ENCODE results near the gene EPGN. TPM values are rescaled to one million over a fixed set of nuclear protein-coding genes. Genes with fewer than 3 reads are reported as not detected.
A peak's percentile ranks its signal among the peaks of the same experiment; 100 is the strongest.

Gene EPGN
- total RNA-seq, 2 donors from 2014 or later = 2.6 TPM; not detected in 1

DNA sequence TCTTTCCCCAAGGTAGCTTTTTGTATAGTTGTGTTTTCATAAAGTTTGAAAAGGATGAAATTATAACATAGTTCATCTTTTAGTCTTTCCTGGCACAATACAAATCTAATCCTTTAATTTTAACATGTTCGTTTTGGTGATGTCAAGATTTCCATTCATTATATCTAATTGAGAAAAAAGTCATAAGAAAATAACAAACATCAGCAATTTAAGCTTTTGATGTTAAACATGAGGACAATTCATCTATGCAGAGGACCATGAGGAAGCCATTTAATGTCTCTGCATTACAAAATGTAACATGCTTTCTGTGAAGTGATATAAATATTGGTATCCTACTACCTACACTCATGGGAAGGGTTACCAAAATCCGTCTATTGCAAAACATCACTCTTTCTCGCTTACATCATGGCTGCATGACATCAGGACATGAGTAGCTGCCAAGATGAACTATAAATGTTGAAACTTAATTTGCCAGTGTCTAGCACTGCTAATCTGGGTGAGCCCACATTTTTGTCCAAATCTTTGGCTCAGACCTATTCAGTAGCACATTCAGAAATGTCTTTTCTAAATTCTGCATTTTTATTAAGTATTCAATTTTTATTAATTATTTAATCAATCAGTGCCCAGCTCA lies 9.5 kb downstream of the EPGN start:
- H3K9me3 Mint-ChIP-seq = no peaks in the 10 kb centered on the region
- no peak for ATAC-seq
- H3K27me3 Mint-ChIP-seq = peaks cover 8% of the 10 kb centered on the region in 2 donors
- peaks cover 0 to 5% of the 10 kb centered on the region in 2 donors for H3K4me1 Mint-ChIP-seq (ENCODE audit: low read depth in 2 of 2)
- no peak overlapping the region for H3K4me3 Mint-ChIP-seq
- H3K36me3 Mint-ChIP-seq = no peaks in the 10 kb centered on the region
- DNase-seq (ENCODE audit: low spot score) = no peak
- H3K27ac Mint-ChIP-seq = no peak overlapping the region

DNA sequence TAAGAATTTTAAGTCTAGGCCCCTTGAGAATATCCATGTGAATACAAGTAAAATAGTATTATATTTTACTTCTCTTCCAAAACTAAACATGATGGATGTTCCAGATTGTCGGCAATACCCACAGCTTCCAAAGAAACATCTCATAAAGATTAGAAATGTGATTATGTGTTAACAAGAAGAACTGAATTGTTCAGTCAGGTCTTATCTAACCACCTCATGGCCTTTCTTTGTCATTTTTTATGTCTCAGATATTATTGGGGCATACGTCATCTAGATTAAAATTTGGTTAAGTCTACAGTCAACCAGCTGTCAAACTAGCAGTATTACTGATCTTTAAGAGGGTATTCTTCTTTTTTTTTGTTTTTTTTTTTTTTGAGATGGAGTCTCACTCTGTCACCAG lies 10.0 kb downstream of the EPGN start:
- Mint-ChIP-seq H3K36me3 (no peaks in the 10 kb centered on the region), H3K4me3 (no peak overlapping the region), H3K9me3 (no peaks in the 10 kb centered on the region), H3K27ac (no peak overlapping the region), H3K4me1 (ENCODE audit: low read depth in 2 of 2) (peaks cover 0 to 5% of the 10 kb centered on the region in 2 donors), H3K27me3 (peaks cover 8% of the 10 kb centered on the region in 2 donors)
- ATAC-seq = no peak
- no peak for DNase-seq (ENCODE audit: low spot score)

DNA sequence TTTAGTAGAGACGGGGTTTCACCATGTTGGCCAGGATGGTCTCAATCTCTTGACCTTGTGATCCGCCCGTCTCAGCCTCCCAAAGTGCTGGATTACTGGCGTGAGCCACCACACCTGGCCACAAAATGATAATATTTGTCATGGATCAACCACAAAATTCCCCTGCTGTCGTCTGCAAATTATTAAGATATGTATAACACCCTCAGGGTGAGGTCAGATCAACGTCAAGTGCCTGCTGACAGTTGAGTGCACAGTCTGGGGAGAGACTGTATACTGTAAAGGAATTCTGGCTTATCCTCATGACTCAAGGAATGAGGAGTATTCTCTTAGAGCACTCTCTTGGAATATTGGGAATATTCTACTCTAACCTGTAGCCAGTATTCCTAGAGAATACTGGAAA lies 11.2 kb downstream of the EPGN start:
- ATAC-seq (no peak), DNase-seq (ENCODE audit: low spot score) (no peak)
- Mint-ChIP-seq H3K9me3 (no peaks in the 10 kb centered on the region), H3K27ac (no peak overlapping the region), H3K4me3 (no peak overlapping the region), H3K36me3 (no peaks in the 10 kb centered on the region), H3K27me3 (peaks cover 8% of the 10 kb centered on the region in 2 donors), H3K4me1 (ENCODE audit: low read depth in 2 of 2) (peaks cover 0 to 5% of the 10 kb centered on the region in 2 donors)

DNA sequence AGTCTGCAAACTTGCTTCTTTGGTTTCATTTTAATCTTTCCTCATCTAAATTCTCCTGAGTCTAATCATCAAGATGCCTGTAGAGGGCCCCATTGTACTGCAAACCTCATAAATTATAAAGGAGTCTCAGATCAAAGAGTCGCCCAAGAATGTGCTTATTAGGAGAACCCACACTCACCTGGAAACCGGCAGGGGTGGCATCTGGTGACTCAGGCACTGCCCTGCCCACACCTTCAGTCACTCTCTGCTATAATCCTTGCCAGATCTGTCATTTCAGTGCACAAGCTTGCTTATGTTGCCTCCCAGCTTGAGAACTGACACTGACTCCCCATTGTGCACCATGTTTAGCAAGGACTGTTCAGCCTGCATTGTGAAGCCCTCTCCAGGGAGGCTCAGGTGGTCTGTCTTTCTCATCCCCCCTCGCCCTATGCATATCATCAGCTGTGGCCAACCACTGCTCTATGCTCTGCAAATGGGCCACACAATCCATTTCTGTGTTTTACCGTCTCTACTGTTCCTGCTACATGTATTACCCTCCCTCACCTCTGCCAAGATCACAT lies 12.4 kb downstream of the EPGN start:
- no peak overlapping the region for H3K4me3 Mint-ChIP-seq
- DNase-seq (ENCODE audit: low spot score) (no peak), ATAC-seq (peak in 1 of 2 donors; percentile 48)
- no peaks in the 10 kb centered on the region for H3K9me3 Mint-ChIP-seq
- H3K27me3 Mint-ChIP-seq = peaks cover 8% of the 10 kb centered on the region in 2 donors
- H3K27ac Mint-ChIP-seq = no peak overlapping the region
- H3K4me1 Mint-ChIP-seq (ENCODE audit: low read depth in 2 of 2) = peaks cover 0 to 5% of the 10 kb centered on the region in 2 donors
- no peaks in the 10 kb centered on the region for H3K36me3 Mint-ChIP-seq

DNA sequence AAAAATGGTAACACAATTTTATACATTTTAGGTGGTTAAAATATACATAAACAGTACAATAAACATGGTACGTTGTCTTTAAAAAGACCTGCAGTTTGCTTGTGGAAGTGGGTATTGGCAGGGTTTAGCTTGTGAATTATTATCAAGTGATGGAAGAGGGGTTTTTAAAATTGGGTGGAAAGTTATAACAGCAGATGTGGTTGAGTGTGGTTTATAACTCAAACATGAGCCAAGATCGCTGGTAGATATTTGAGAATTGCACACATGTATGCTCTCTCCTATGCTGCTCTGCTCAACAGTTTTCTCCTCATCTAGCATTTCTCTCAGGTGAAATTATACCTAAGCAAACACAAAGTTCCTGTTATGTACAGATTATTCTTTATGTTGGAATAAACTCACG lies 14.0 kb downstream of the EPGN start:
- DNase-seq (ENCODE audit: low spot score) (no peak), ATAC-seq (no peak)
- H3K4me1 Mint-ChIP-seq (ENCODE audit: low read depth in 2 of 2) = peaks cover 0 to 5% of the 10 kb centered on the region in 2 donors
- no peak overlapping the region for H3K27ac Mint-ChIP-seq
- H3K9me3 Mint-ChIP-seq = no peaks in the 10 kb centered on the region
- H3K4me3 Mint-ChIP-seq = no peak overlapping the region
- H3K27me3 Mint-ChIP-seq = peaks cover 6 to 8% of the 10 kb centered on the region in 2 donors
- H3K36me3 Mint-ChIP-seq = no peaks in the 10 kb centered on the region

DNA sequence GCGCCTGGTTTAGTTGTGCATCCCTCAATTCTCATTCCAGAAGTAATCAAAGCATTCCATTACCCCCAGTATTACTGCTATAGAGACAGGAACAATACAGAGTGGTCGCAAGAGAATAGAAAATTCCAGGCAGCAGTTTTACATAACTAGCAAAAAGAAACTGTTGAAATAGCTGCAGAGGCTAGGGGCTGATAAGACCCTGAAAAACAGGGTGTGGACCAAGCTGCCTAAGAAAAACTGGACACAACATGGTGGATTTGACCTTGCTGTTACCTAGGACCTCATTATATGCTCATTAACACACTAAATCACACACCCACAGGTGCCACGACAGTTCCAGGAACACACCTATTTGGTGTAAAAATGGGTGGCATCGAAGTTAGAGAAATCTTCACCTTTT lies 15.4 kb downstream of the EPGN start:
- H3K27ac Mint-ChIP-seq = no peak overlapping the region
- no peak overlapping the region for H3K4me3 Mint-ChIP-seq
- H3K27me3 Mint-ChIP-seq = peaks cover 6 to 12% of the 10 kb centered on the region in 2 donors

DNA sequence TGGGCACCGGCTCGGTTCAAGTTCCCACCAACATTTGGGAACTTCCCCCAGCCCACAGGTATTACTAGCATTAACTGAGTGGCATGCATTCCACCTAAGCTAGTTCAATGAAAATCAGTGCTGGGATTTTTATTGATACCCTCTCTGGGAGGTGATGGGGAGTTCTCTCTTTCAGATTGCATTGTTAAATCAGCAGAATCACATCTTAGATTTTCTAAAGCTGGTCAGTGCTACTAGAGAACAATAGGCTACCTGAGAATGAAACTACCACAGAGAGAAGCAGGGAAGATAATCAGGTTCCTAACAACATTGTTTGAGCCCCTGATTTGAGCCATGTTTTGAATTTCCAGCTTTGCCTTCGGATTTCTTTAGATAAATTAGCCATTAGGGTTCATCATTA lies 16.0 kb downstream of the EPGN start:
- no peak for DNase-seq (ENCODE audit: low spot score)
- Mint-ChIP-seq H3K36me3 (no peaks in the 10 kb centered on the region), H3K27ac (no peak overlapping the region), H3K27me3 (peaks cover 6 to 18% of the 10 kb centered on the region in 2 donors), H3K4me3 (no peak overlapping the region), H3K4me1 (ENCODE audit: low read depth in 2 of 2) (peaks cover 0 to 5% of the 10 kb centered on the region in 2 donors), H3K9me3 (peaks cover 2% of the 10 kb centered on the region)
- no peak for ATAC-seq

More for the DNA sequence above, 15.4 kb downstream of the EPGN start:
- H3K36me3 Mint-ChIP-seq = no peaks in the 10 kb centered on the region
- H3K9me3 Mint-ChIP-seq = no peaks in the 10 kb centered on the region
- no peak for DNase-seq (ENCODE audit: low spot score)
- ATAC-seq = no peak
- peaks cover 0 to 5% of the 10 kb centered on the region in 2 donors for H3K4me1 Mint-ChIP-seq (ENCODE audit: low read depth in 2 of 2)

DNA sequence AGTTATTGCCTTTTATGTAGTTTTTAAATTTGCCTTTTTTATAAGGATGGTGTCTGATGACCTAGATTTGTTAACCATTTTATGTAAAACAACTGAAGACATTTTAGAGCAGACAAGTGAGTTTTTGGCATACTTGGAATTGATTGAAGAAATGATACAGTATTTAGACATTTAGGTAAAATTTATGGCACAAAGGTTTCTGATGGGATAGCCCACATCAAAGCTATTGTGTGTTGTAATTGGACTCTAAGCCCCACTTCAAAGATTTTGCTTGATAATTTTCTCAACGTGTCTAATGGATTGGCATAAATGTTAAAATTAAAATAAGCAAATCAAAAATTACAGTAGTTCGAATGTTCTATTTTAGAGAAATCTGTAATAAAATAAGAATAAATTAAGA lies 17.6 kb downstream of the EPGN start:
- no peak overlapping the region for H3K27ac Mint-ChIP-seq
- H3K4me1 Mint-ChIP-seq (ENCODE audit: low read depth in 2 of 2) = peaks cover 0 to under 1% of the 10 kb centered on the region in 2 donors
- H3K9me3 Mint-ChIP-seq = peaks cover 2% of the 10 kb centered on the region
- peaks cover 3 to 15% of the 10 kb centered on the region in 2 donors for H3K27me3 Mint-ChIP-seq
- ATAC-seq = no peak
- H3K4me3 Mint-ChIP-seq = no peak overlapping the region
- H3K36me3 Mint-ChIP-seq = no peaks in the 10 kb centered on the region
- DNase-seq (ENCODE audit: low spot score) = no peak

DNA sequence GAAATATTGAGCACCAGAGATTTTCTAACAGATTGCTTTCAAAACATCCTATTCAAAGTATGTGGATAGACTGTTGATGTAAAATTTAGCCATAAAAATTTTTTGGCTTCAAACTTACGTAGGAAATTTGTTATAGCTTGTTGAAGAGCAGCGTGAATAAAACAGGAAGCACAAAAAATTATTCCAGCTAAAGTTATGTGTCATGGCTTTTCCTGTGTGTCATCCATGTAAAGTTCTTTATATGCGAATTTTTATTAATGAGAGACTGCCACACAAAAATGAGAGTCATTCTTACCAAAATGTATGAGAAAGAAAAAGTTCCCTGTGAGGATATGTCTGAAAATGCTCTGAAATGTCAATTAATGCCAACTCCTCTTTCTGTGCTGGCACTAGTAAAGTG lies 19.5 kb downstream of the EPGN start:
- Mint-ChIP-seq H3K27me3 (peaks cover 0 to 19% of the 10 kb centered on the region in 2 donors), H3K36me3 (no peaks in the 10 kb centered on the region), H3K4me1 (ENCODE audit: low read depth in 2 of 2) (no peaks in the 10 kb centered on the region), H3K9me3 (peaks cover 2% of the 10 kb centered on the region), H3K27ac (no peak overlapping the region), H3K4me3 (no peak overlapping the region)
- ATAC-seq (no peak), DNase-seq (ENCODE audit: low spot score) (no peak)

DNA sequence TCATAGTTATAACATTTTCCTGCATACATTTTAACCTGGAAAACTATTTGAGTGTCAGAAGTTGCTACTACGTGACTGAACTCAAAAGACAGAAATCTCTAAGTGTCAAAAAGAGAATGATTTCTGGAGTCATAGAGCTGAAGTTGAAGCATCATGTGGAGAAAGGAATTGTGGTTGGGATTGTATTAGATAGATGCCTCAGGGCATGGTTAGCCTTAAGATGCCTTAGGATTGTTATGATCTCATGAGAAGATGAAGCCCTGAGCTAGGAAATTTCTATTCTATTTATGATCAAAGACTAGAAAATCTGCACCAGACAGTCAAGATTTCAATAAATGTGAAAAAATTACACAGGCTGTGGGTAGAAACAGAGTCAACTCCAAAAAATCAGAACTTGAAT lies 20.2 kb downstream of the EPGN start:
- DNase-seq (ENCODE audit: low spot score) (no peak), ATAC-seq (no peak)
- peaks cover 2% of the 10 kb centered on the region for H3K9me3 Mint-ChIP-seq
- no peak overlapping the region for H3K27ac Mint-ChIP-seq
- no peaks in the 10 kb centered on the region for H3K36me3 Mint-ChIP-seq
- no peak overlapping the region for H3K4me3 Mint-ChIP-seq
- H3K4me1 Mint-ChIP-seq (ENCODE audit: low read depth in 2 of 2) = no peaks in the 10 kb centered on the region
- H3K27me3 Mint-ChIP-seq = peaks cover 0 to 19% of the 10 kb centered on the region in 2 donors

DNA sequence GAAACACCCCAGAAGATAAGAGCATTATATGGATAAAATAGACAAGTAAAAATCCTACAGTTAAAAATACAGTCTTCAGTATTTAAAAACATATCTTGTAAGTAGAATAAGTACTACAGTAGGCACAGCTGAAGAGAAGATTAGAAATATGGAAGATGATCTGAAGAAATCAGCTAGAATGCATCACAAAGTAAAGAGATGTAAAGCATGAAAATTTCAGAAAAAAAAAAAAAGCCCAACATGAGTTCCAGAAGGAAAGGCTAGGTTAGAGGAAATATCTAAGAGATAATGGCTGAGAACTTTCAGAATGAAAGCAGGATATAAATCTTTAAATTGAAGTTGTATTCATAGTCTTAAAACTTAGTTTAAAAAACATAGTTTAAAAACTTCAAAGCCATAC lies 21.0 kb downstream of the EPGN start:
- Mint-ChIP-seq H3K9me3 (peaks cover 2% of the 10 kb centered on the region), H3K36me3 (no peaks in the 10 kb centered on the region), H3K27me3 (peaks cover 0 to 19% of the 10 kb centered on the region in 2 donors), H3K27ac (no peak overlapping the region), H3K4me3 (no peak overlapping the region), H3K4me1 (ENCODE audit: low read depth in 2 of 2) (no peaks in the 10 kb centered on the region)
- ATAC-seq = no peak
- DNase-seq (ENCODE audit: low spot score) = no peak

DNA sequence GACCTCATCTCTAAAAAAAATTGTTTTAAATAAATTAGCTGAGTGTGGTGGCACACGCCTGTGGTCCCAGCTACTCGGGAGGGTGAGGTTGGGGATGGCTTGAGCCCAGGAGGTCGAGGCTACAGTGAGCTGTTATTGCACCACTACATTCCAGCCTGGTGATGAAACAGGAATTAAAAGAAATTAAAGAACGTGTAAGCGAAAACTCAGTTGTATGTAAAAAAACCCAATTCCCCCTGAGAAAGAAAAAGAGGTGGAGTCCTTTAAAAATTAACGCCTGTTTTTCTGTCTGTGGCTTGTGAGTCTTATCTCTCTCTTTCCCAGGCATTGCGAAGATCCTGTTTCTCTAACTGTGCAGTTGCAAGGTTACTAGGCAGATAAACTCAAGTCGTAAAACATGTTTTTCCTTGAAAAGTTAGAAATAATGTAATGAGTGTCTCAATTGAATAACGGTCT lies 22.1 kb downstream of the EPGN start:
- H3K36me3 Mint-ChIP-seq = no peaks in the 10 kb centered on the region
- ATAC-seq = no peak
- H3K4me1 Mint-ChIP-seq (ENCODE audit: low read depth in 2 of 2) = no peaks in the 10 kb centered on the region

DNA sequence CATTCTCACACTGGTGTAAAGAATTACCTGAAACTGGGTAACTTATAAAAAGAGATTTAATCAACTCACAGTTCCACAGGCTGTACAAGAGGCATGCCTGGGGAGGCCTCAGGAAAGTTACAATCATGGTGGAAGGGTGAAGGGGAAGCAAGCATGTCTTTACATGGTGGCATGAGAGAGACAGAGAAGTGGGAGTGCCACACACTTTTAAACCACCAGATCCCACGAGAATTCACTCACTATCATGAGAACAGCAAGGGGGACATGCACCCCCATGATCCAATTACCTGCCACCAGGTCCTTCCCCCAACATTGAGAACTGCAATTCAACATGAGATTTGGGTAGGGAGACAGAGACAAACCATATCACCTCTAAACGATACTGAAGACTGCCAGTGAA lies 23.0 kb downstream of the EPGN start:
- Mint-ChIP-seq H3K4me3 (no peak overlapping the region), H3K9me3 (peaks cover 2% of the 10 kb centered on the region), H3K4me1 (ENCODE audit: low read depth in 2 of 2) (no peaks in the 10 kb centered on the region), H3K27ac (no peak overlapping the region), H3K27me3 (peaks cover 0 to 19% of the 10 kb centered on the region in 2 donors), H3K36me3 (no peaks in the 10 kb centered on the region)
- DNase-seq (ENCODE audit: low spot score) = no peak
- no peak for ATAC-seq

More for the DNA sequence above, 22.1 kb downstream of the EPGN start:
- no peak for DNase-seq (ENCODE audit: low spot score)
- H3K4me3 Mint-ChIP-seq = no peak overlapping the region
- no peak overlapping the region for H3K27ac Mint-ChIP-seq
- H3K9me3 Mint-ChIP-seq = peaks cover 2% of the 10 kb centered on the region
- H3K27me3 Mint-ChIP-seq = peaks cover 0 to 19% of the 10 kb centered on the region in 2 donors

DNA sequence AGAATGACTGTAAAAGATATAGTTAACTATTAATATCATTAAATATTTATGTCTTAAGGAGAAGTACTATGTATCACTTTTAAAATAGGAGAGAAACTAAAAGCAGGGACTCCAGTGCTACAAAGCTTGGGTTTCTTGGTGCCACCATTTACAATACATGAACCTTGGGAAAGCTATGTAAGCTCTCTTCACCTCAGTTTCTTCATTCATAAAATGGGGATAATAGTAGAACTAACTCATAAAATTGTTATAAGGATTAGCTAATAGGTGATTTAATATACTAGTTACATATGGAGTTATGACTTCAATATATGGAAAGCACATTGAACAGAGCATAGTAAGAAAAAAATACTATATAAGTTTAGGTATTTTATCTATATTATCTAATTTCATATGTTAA lies 23.7 kb downstream of the EPGN start:
- DNase-seq (ENCODE audit: low spot score) (no peak), ATAC-seq (no peak)
- no peaks in the 10 kb centered on the region for H3K4me1 Mint-ChIP-seq (ENCODE audit: low read depth in 2 of 2)
- peaks cover 2% of the 10 kb centered on the region for H3K9me3 Mint-ChIP-seq
- H3K36me3 Mint-ChIP-seq = no peaks in the 10 kb centered on the region
- H3K4me3 Mint-ChIP-seq = no peak overlapping the region
- H3K27me3 Mint-ChIP-seq = peaks cover 0 to 19% of the 10 kb centered on the region in 2 donors
- no peak overlapping the region for H3K27ac Mint-ChIP-seq
